ENCODE measurements around the gene WEE1. TPM values are rescaled to one million over a fixed set of nuclear protein-coding genes. Genes with fewer than 3 reads are reported as not detected.

WEE1 gene
- total and polyA plus RNA-seq, 2 experiments from 2014 or later, result 50.7 to 149 TPM

GRCh38 chr11:9580894-9581293 is 7.4 kb downstream of the WEE1 start:
- peaks cover 19% of the 10 kb centered on the region for H3K4me1 Mint-ChIP-seq
- peaks cover 47% of the 10 kb centered on the region for H3K79me2 ChIP-seq (replicated peaks; ENCODE audit: insufficient read depth)

More at GRCh38 chr11:9580894-9581293, 7.4 kb downstream of the WEE1 start:
- no peaks in the 10 kb centered on the region for H3K27me3 ChIP-seq (ENCODE audit: insufficient read depth)
- H3F3A ChIP-seq (replicated peaks; ENCODE audit: low read depth), result peaks cover 21% of the 10 kb centered on the region
- H3K4me3 Mint-ChIP-seq, result no peak overlapping the region
- no peak overlapping the region for H3K27ac Mint-ChIP-seq
- H2AFZ ChIP-seq, result no peak overlapping the region
- TF ChIP-seq EZH2phosphoT487 (IDR thresholded peaks at IDR 0.05; ENCODE audit: unreplicated experiment) (no peak), JUNB (IDR thresholded peaks at IDR 0.05; ENCODE audit: unreplicated experiment) (no peak), POLR2AphosphoS5 (IDR thresholded peaks at IDR 0.05; ENCODE audit: low read depth) (no peak), STAT1 (IDR thresholded peaks at IDR 0.05; ENCODE audit: unreplicated experiment) (no peak), CTCF (conservative IDR thresholded peaks at IDR 0.05; ENCODE audit: low read depth in 2 of 2) (no peak), CREB1 (CRISPR knock-in tag; IDR thresholded peaks at IDR 0.05; ENCODE audit: low read depth) (no peak), NANOG (IDR thresholded peaks at IDR 0.05; ENCODE audit: borderline replicate concordance) (no peak), ETS1 (IDR thresholded peaks at IDR 0.05) (no peak), ZNF331 (CRISPR knock-in tag; IDR thresholded peaks at IDR 0.05; ENCODE audit: low read depth) (no peak), REST (IDR thresholded peaks at IDR 0.05; ENCODE audit: unreplicated experiment) (no peak), ZNF114 (CRISPR knock-in tag; IDR thresholded peaks at IDR 0.05) (no peak), ZNF462 (CRISPR knock-in tag; IDR thresholded peaks at IDR 0.05) (no peak), EZH2 (IDR thresholded peaks at IDR 0.05; ENCODE audit: low read depth, unreplicated experiment) (no peak)
- H3K27ac ChIP-seq (ENCODE audit: low read depth), result no peak overlapping the region
- peaks cover 3% of the 10 kb centered on the region for H3K27me3 Mint-ChIP-seq (ENCODE audit: insufficient read depth, low read depth, poor library complexity)
- no peak for DNase-seq (ENCODE audit: low spot score)
- peaks cover 19% of the 10 kb centered on the region for H4K20me1 ChIP-seq (replicated peaks; ENCODE audit: insufficient read depth)
- H3K36me3 ChIP-seq (ENCODE audit: insufficient read depth), result peaks cover 91% of the 10 kb centered on the region
- no peak overlapping the region for H3K4me3 ChIP-seq
- H3K9me3 Mint-ChIP-seq, result no peaks in the 10 kb centered on the region
- no peak overlapping the region for H3K4me2 ChIP-seq
- H3K4me1 ChIP-seq (ENCODE audit: insufficient read depth), result peaks cover 11% of the 10 kb centered on the region
- H3K9me2 ChIP-seq (ENCODE audit: insufficient read depth), result no peaks in the 10 kb centered on the region
- ATAC-seq, result no peak; the same call in 2 of the 3 replicates
- peaks cover 97% of the 10 kb centered on the region for H3K36me3 Mint-ChIP-seq (ENCODE audit: low read depth)
